ENCODE results near the gene JAK1. TPM values are rescaled to one million over a fixed set of nuclear protein-coding genes. Genes with fewer than 3 reads are reported as not detected.

JAK1 gene
- total and polyA plus RNA-seq, 9 of the 15 experiments (the other 6 are each of a cell fraction or from before 2014, with no cell fraction given): 9.7 to 44.1 (median 42.5) TPM

DNA sequence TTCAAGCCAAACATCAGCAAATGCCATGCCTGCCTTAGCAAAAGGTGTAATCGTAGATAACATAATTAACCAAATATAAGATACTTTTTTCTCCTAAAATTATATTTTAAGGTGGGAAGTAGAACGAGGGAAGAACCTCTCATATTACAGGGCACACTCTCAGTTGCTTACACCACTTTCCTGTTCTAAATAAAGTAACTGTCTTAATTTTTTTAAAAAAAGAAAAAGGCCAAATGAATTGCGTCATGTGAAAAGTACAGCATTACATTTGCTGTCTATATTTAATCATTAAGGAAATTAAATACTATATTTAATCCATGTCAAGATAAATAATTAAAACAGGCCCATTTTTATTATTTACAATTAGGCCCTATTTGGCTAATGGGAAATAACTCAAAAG, 23.7 kb downstream of the JAK1 start:
- Histone ChIP-seq H2AFZ (ENCODE audit: low read depth, low read length) (no peak overlapping the region), H3K4me3 (no peak overlapping the region), H3K9ac (ENCODE audit: insufficient read depth in 1 of 2, low read depth in 2 of 2, low read length in 2 of 2) (no peak overlapping the region), H3K27me3 (ENCODE audit: control insufficient read depth in 2 of 2, insufficient read depth in 2 of 2, low read length in 2 of 2) (no peaks in the 10 kb centered on the region), H3K4me2 (ENCODE audit: insufficient read depth, low read length) (no peak overlapping the region), H4K20me1 (replicated peaks; ENCODE audit: control insufficient read depth, insufficient read depth, low read length) (no peaks in the 10 kb centered on the region), H3K79me2 (ENCODE audit: control insufficient read depth, insufficient read depth, low read length) (peaks cover 49% of the 10 kb centered on the region), H3K4me1 (replicated peaks in 1 of 2; ENCODE audit: control insufficient read depth in 2 of 2, insufficient read depth in 2 of 2, low read length in 2 of 2) (peaks cover 0 to 5% of the 10 kb centered on the region in 2 experiments; a peak in 3 of 5 replicates), H3K36me3 (ENCODE audit: control insufficient read depth, insufficient read depth, low read length) (no peaks in the 10 kb centered on the region), H3K27ac (ENCODE audit: extremely low read depth, low read depth, low read length) (no peak overlapping the region), H3K9me3 (replicated peaks; ENCODE audit: control insufficient read depth, insufficient read depth, low read depth, low read length) (no peaks in the 10 kb centered on the region), H3K9me1 (ENCODE audit: control insufficient read depth, insufficient read depth, low read length) (no peaks in the 10 kb centered on the region)
- intact Hi-C loops (cut with micrococcal nuclease): no loop called here
- 28% methylated on average over 3 of the region's 3 CpGs for WGBS (ENCODE audit: insufficient coverage, low coverage, missing lambda C conversion rate)
- POLR2A ChIA-PET: no interaction called here
- CTCF ChIA-PET (ENCODE audit: low intra/inter-chr PET ratio): no interaction called here
- no peak for FAIRE-seq
- in situ Hi-C loops (cut with MboI): no loop called here
- BruUV-seq (replicated peaks): no TSS peak
- no peak for ATAC-seq
- DNase-seq (ENCODE audit: extremely low read depth in 1 of 4, low spot score in 3 of 4): no peak
- no peak for TF ChIP-seq NCOA4 (IDR thresholded peaks at IDR 0.05; ENCODE audit: partially characterized antibody)
- TF ChIP-seq NFRKB (IDR thresholded peaks at IDR 0.05; ENCODE audit: low read depth): no peak
- TF ChIP-seq, protein P1, sequence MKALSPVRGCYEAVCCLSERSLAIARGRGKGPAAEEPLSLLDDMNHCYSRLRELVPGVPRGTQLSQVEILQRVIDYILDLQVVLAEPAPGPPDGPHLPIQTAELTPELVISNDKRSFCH (CRISPR knock-in tag; IDR thresholded peaks at IDR 0.05): no peak
- TF ChIP-seq, protein P1 (tag; IDR thresholded peaks at IDR 0.05): no peak
- TF ChIP-seq PURB (CRISPR knock-in tag; IDR thresholded peaks at IDR 0.05; ENCODE audit: low read depth): no peak
- no peak for TF ChIP-seq PHB (CRISPR knock-in tag; IDR thresholded peaks at IDR 0.05)
- TF ChIP-seq SMAD2 (IDR thresholded peaks at IDR 0.05; ENCODE audit: low read depth, low read length): no peak
- TF ChIP-seq ESRRB (CRISPR knock-in tag; IDR thresholded peaks at IDR 0.05; ENCODE audit: borderline replicate concordance): no peak
- no peak for TF ChIP-seq ZBTB8A (IDR thresholded peaks at IDR 0.05; ENCODE audit: partially characterized antibody)
- no peak for TF ChIP-seq ZKSCAN3 (CRISPR knock-in tag; IDR thresholded peaks at IDR 0.05)
- TF ChIP-seq E2F5 (CRISPR knock-in tag; IDR thresholded peaks at IDR 0.05): no peak
- no peak for TF ChIP-seq ZNF696 (CRISPR knock-in tag; conservative IDR thresholded peaks at IDR 0.05)
- no peak for TF ChIP-seq CEBPZ (IDR thresholded peaks at IDR 0.05; ENCODE audit: borderline replicate concordance, low read depth, low read length)
- TF ChIP-seq ZFX (CRISPR knock-in tag; IDR thresholded peaks at IDR 0.05): no peak

Measured in K562 (cell line).